Measurements from ENCODE around the gene ALLC. TPM values are rescaled to one million over a fixed set of nuclear protein-coding genes. Genes with fewer than 3 reads are reported as not detected.

The ALLC gene
- total and polyA plus RNA-seq, 2 experiments from 2014 or later: not detected

DNA sequence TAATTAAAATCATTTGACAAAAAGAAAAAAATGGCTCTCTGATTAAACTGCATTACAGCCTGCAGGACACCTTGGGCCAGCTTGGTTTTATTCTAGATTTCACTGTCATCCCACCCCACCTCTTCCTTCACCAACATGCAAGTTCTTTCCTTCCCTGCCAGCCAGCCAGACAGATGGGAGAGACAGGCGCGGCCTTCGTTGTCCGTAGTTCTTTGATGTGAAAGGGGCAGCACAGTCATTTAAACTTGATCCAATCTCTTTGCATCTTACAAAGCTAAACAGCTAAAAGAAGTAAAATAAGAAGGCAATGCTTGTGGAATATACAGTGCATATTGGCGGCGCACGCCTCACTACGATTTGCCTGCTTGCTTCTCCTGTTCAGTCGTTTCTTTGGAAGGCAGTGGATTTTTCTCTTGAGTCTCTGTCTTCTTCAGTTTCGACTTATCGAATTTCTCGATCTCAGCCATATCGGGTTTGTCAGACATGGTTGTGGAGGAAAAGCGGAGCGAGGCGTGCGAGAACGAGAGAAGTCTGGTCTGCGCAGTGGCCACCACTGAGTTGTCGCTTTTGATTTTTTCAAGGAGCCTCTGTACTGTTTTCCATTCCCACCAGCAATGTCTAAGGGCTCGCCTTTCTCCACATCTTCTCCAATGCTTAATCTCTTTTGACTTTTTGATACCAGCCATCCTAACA lies 40.7 kb upstream of the ALLC start:
- TF ChIP-seq ETS1 (IDR thresholded peaks at IDR 0.05) (no peak), CREB1 (CRISPR knock-in tag; IDR thresholded peaks at IDR 0.05; ENCODE audit: low read depth) (no peak), JUNB (IDR thresholded peaks at IDR 0.05; ENCODE audit: unreplicated experiment) (no peak), STAT1 (IDR thresholded peaks at IDR 0.05; ENCODE audit: unreplicated experiment) (no peak), EZH2 (IDR thresholded peaks at IDR 0.05; ENCODE audit: low read depth, unreplicated experiment) (no peak), NANOG (IDR thresholded peaks at IDR 0.05; ENCODE audit: borderline replicate concordance) (no peak), ZNF114 (CRISPR knock-in tag; IDR thresholded peaks at IDR 0.05) (no peak)
- TF ChIP-seq, protein P1, sequence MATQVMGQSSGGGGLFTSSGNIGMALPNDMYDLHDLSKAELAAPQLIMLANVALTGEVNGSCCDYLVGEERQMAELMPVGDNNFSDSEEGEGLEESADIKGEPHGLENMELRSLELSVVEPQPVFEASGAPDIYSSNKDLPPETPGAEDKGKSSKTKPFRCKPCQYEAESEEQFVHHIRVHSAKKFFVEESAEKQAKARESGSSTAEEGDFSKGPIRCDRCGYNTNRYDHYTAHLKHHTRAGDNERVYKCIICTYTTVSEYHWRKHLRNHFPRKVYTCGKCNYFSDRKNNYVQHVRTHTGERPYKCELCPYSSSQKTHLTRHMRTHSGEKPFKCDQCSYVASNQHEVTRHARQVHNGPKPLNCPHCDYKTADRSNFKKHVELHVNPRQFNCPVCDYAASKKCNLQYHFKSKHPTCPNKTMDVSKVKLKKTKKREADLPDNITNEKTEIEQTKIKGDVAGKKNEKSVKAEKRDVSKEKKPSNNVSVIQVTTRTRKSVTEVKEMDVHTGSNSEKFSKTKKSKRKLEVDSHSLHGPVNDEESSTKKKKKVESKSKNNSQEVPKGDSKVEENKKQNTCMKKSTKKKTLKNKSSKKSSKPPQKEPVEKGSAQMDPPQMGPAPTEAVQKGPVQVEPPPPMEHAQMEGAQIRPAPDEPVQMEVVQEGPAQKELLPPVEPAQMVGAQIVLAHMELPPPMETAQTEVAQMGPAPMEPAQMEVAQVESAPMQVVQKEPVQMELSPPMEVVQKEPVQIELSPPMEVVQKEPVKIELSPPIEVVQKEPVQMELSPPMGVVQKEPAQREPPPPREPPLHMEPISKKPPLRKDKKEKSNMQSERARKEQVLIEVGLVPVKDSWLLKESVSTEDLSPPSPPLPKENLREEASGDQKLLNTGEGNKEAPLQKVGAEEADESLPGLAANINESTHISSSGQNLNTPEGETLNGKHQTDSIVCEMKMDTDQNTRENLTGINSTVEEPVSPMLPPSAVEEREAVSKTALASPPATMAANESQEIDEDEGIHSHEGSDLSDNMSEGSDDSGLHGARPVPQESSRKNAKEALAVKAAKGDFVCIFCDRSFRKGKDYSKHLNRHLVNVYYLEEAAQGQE (IDR thresholded peaks at IDR 0.05; ENCODE audit: unreplicated experiment): no peak
- TF ChIP-seq, protein P2, sequence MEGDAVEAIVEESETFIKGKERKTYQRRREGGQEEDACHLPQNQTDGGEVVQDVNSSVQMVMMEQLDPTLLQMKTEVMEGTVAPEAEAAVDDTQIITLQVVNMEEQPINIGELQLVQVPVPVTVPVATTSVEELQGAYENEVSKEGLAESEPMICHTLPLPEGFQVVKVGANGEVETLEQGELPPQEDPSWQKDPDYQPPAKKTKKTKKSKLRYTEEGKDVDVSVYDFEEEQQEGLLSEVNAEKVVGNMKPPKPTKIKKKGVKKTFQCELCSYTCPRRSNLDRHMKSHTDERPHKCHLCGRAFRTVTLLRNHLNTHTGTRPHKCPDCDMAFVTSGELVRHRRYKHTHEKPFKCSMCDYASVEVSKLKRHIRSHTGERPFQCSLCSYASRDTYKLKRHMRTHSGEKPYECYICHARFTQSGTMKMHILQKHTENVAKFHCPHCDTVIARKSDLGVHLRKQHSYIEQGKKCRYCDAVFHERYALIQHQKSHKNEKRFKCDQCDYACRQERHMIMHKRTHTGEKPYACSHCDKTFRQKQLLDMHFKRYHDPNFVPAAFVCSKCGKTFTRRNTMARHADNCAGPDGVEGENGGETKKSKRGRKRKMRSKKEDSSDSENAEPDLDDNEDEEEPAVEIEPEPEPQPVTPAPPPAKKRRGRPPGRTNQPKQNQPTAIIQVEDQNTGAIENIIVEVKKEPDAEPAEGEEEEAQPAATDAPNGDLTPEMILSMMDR (conservative IDR thresholded peaks at IDR 0.05; ENCODE audit: low read depth in 2 of 2): no peak
- TF ChIP-seq, protein P3, sequence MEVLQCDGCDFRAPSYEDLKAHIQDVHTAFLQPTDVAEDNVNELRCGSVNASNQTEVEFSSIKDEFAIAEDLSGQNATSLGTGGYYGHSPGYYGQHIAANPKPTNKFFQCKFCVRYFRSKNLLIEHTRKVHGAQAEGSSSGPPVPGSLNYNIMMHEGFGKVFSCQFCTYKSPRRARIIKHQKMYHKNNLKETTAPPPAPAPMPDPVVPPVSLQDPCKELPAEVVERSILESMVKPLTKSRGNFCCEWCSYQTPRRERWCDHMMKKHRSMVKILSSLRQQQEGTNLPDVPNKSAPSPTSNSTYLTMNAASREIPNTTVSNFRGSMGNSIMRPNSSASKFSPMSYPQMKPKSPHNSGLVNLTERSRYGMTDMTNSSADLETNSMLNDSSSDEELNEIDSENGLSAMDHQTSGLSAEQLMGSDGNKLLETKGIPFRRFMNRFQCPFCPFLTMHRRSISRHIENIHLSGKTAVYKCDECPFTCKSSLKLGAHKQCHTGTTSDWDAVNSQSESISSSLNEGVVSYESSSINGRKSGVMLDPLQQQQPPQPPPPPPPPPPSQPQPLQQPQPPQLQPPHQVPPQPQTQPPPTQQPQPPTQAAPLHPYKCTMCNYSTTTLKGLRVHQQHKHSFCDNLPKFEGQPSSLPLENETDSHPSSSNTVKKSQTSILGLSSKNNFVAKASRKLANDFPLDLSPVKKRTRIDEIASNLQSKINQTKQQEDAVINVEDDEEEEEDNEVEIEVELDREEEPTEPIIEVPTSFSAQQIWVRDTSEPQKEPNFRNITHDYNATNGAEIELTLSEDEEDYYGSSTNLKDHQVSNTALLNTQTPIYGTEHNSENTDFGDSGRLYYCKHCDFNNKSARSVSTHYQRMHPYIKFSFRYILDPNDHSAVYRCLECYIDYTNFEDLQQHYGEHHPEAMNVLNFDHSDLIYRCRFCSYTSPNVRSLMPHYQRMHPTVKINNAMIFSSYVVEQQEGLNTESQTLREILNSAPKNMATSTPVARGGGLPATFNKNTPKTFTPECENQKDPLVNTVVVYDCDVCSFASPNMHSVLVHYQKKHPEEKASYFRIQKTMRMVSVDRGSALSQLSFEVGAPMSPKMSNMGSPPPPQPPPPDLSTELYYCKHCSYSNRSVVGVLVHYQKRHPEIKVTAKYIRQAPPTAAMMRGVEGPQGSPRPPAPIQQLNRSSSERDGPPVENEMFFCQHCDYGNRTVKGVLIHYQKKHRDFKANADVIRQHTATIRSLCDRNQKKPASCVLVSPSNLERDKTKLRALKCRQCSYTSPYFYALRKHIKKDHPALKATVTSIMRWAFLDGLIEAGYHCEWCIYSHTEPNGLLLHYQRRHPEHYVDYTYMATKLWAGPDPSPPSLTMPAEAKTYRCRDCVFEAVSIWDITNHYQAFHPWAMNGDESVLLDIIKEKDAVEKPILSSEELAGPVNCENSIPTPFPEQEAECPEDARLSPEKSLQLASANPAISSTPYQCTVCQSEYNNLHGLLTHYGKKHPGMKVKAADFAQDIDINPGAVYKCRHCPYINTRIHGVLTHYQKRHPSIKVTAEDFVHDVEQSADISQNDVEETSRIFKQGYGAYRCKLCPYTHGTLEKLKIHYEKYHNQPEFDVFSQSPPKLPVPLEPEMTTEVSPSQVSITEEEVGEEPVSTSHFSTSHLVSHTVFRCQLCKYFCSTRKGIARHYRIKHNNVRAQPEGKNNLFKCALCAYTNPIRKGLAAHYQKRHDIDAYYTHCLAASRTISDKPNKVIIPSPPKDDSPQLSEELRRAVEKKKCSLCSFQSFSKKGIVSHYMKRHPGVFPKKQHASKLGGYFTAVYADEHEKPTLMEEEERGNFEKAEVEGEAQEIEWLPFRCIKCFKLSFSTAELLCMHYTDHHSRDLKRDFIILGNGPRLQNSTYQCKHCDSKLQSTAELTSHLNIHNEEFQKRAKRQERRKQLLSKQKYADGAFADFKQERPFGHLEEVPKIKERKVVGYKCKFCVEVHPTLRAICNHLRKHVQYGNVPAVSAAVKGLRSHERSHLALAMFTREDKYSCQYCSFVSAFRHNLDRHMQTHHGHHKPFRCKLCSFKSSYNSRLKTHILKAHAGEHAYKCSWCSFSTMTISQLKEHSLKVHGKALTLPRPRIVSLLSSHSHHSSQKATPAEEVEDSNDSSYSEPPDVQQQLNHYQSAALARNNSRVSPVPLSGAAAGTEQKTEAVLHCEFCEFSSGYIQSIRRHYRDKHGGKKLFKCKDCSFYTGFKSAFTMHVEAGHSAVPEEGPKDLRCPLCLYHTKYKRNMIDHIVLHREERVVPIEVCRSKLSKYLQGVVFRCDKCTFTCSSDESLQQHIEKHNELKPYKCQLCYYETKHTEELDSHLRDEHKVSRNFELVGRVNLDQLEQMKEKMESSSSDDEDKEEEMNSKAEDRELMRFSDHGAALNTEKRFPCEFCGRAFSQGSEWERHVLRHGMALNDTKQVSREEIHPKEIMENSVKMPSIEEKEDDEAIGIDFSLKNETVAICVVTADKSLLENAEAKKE (CRISPR knock-in tag; IDR thresholded peaks at IDR 0.05): no peak
- H3K9me2 ChIP-seq (ENCODE audit: insufficient read depth): no peaks in the 10 kb centered on the region
- Mint-ChIP-seq H3K27ac (no peak overlapping the region), H3K9me3 (peaks cover 33% of the 10 kb centered on the region), H3K4me1 (no peaks in the 10 kb centered on the region), H3K27me3 (ENCODE audit: insufficient read depth, low read depth, poor library complexity) (peaks cover 3% of the 10 kb centered on the region), H3K36me3 (ENCODE audit: low read depth) (peaks cover 13% of the 10 kb centered on the region; the same call in 2 of the 3 replicates), H3K4me3 (no peak overlapping the region)
- H3K4me2 ChIP-seq: no peak overlapping the region
- no peaks in the 10 kb centered on the region for H3K79me2 ChIP-seq (replicated peaks; ENCODE audit: insufficient read depth)
- ATAC-seq (no peak), DNase-seq (ENCODE audit: low spot score) (no peak)
- no peaks in the 10 kb centered on the region for H3F3A ChIP-seq (replicated peaks; ENCODE audit: low read depth)
- H2AFZ ChIP-seq: no peak overlapping the region
- no peaks in the 10 kb centered on the region for H3K27me3 ChIP-seq (ENCODE audit: insufficient read depth)
- no peaks in the 10 kb centered on the region for H4K20me1 ChIP-seq (replicated peaks; ENCODE audit: insufficient read depth)
- H3K36me3 ChIP-seq (ENCODE audit: insufficient read depth): no peaks in the 10 kb centered on the region
- H3K4me3 ChIP-seq: no peak overlapping the region
- no peaks in the 10 kb centered on the region for H3K4me1 ChIP-seq (ENCODE audit: insufficient read depth)
- no peak overlapping the region for H3K27ac ChIP-seq (ENCODE audit: low read depth)

All from GM23338 (cell line).